ENCODE results near the gene SLITRK6.
"Not testable (repeated sequence)": the region's sequence is repeated elsewhere in the genome, so short reads cannot be mapped to it uniquely, and the experiment has no call there.

Gene SLITRK6

GRCh38 chr13:85772367-85772766 is 26.9 kb downstream of the SLITRK6 start:
- Mint-ChIP-seq H3K36me3 (no peaks in the 10 kb centered on the region), H3K9me3 (peaks cover 6% of the 10 kb centered on the region), H3K27ac (no peak overlapping the region), H3K4me1 (no peaks in the 10 kb centered on the region), H3K4me3 (no peak overlapping the region)
- no peak for DNase-seq (ENCODE audit: low spot score in 2 of 2)
- ATAC-seq: no peak

- DNase-seq (ENCODE audit: low spot score in 2 of 2): no peak
- H3K9me3 Mint-ChIP-seq: peaks cover 6% of the 10 kb centered on the region
- no peak overlapping the region for H3K27ac Mint-ChIP-seq
- H3K4me3 Mint-ChIP-seq: no peak overlapping the region
- no peak for ATAC-seq
- H3K36me3 Mint-ChIP-seq: no peaks in the 10 kb centered on the region
- H3K4me1 Mint-ChIP-seq: no peaks in the 10 kb centered on the region
Measured at GRCh38 chr13:85771856-85772255, 27.4 kb downstream of the SLITRK6 start.

DNA sequence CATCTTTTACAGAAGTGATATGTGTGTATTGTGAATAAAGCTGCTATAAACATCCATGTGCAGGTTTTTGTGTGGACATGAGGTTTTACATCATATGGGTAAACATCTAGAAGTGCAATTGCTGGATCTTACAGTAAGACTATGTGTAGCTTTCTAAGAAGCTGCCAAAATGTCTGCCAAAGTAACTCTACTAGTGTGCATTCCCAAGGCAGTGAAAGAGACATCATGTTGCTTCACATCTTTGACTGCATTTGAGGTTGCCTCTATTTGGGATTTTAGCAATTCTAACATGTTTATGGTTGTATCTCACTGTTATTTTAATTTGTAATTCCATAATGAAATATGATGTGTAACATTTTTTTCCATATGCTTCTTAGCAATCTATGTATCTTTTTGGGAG is 30.3 kb downstream of the SLITRK6 start:
- no peaks in the 10 kb centered on the region for H3K36me3 Mint-ChIP-seq
- peaks cover 3% of the 10 kb centered on the region for H3K9me3 Mint-ChIP-seq
- no peaks in the 10 kb centered on the region for H3K4me1 Mint-ChIP-seq
- ATAC-seq: no peak
- H3K4me3 Mint-ChIP-seq: no peak overlapping the region
- no peak overlapping the region for H3K27ac Mint-ChIP-seq
- no peak for DNase-seq (ENCODE audit: low spot score in 2 of 2)

DNA sequence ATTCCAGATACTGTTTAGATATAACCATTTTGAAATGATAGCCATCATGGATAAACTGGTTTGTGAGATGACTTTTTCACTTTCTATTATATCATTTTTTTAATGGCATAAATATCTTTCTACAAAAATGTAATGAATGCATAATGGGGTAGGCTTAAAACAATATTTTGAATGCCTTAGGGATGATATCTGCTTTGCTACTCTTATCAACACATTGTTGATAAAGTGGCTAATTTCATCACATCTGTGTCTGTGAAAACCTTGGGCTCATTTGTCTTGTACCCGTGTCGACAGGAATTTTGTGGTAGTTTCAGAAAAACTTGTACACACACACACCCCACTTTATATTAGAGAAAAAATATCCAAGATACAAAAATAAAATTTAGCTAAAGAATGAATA is 44.1 kb downstream of the SLITRK6 start:
- DNase-seq (ENCODE audit: low spot score in 2 of 2): no peak
- Mint-ChIP-seq H3K27ac (no peak overlapping the region), H3K4me1 (no peaks in the 10 kb centered on the region), H3K9me3 (no peaks in the 10 kb centered on the region), H3K36me3 (no peaks in the 10 kb centered on the region), H3K4me3 (no peak overlapping the region)
- ATAC-seq: no peak

DNA sequence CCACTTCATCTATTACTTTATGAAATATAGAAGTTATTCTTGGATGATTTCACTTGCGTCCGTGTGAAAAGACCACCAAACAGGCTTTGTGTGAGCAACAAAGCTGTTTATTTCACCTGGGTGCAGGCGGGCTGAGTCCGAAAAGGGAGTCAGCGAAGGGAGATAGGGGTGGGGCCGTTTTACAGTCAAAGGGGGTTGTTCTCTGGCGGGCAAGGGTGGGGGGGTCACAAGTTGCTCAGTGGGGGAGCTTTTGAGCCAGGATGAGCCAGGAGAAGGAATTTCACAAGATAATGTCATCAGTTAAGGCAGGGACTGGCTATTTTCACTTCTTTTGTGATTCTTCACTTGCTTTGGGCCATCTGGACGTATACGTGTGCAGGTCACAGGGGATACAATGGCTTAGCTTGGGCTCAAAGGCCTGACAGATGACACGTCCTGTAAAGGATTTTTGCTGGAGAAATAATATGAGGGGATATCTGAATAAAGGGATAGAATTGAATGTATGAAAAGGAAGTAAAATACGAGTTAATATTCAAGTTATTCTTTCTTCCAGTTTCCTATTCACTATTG is 55.9 kb downstream of the SLITRK6 start:
- H3K4me3 Mint-ChIP-seq; H3K4me1 Mint-ChIP-seq; H3K9me3 Mint-ChIP-seq; ATAC-seq; DNase-seq (ENCODE audit: low spot score in 2 of 2); H3K27ac Mint-ChIP-seq; H3K36me3 Mint-ChIP-seq: not testable (repeated sequence)
